RKO (cell line): Measurements from ENCODE around the gene LPO.
A peak's percentile ranks its signal among the peaks of the same experiment; 100 is the strongest.

Experiments used
- DNase-seq: peaks from one replicate; pipeline ENCODE4 v3.0.0-alpha.2; 2016; ENCODE audit warnings: low spot score

Gene LPO

GRCh38 chr17:58277802-58278595 is 39.6 kb downstream of the LPO start:
- no peak for DNase-seq

- no peak for DNase-seq
These were observed 40.3 kb downstream of the LPO start for GRCh38 chr17:58278661-58279015.

GRCh38 chr17:58279016-58279711 is 40.8 kb downstream of the LPO start:
- DNase-seq: no peak

- DNase-seq: no peak
These were observed 41.5 kb downstream of the LPO start for GRCh38 chr17:58279736-58280479.

GRCh38 chr17:58280480-58281217 is 42.3 kb downstream of the LPO start, which contains the start of gene MPO:
Gene MPO (minus strand): TSS chr17:58280935. CDS start chr17:58280758, 177 bp downstream.
- no peak for DNase-seq

GRCh38 chr17:58281511-58282011 is 43.2 kb downstream of the LPO start:
- no peak for DNase-seq

GRCh38 chr17:58282442-58282841 is 44.1 kb downstream of the LPO start:
- DNase-seq: no peak

- no peak for DNase-seq
These were observed 45.6 kb downstream of the LPO start for GRCh38 chr17:58283674-58284612.

- no peak for DNase-seq
These were observed 46.4 kb downstream of the LPO start for GRCh38 chr17:58284613-58285421.

GRCh38 chr17:58285422-58285810 is 47.0 kb downstream of the LPO start:
- DNase-seq: peak; percentile 9

- DNase-seq: no peak
These were observed 51.5 kb downstream of the LPO start for GRCh38 chr17:58289869-58290268.

- DNase-seq: no peak
These were observed 52.9 kb downstream of the LPO start for GRCh38 chr17:58291246-58291645.

- DNase-seq: no peak
These were observed 55.6 kb downstream of the LPO start for GRCh38 chr17:58294034-58294433.

GRCh38 chr17:58300336-58300735 is 62.0 kb downstream of the LPO start:
- no peak for DNase-seq

- no peak for DNase-seq
These were observed 63.2 kb downstream of the LPO start for GRCh38 chr17:58301504-58302150.

- DNase-seq: no peak
These were observed 64.0 kb downstream of the LPO start for GRCh38 chr17:58302171-58302918.

- no peak for DNase-seq
These were observed 64.7 kb downstream of the LPO start for GRCh38 chr17:58302919-58303585.
